Right renal cortex interstitium (tissue), 3 donors: Measurements from ENCODE around the gene HARBI1. TPM values are rescaled to one million over a fixed set of nuclear protein-coding genes. Genes with fewer than 3 reads are reported as not detected.

Experiments
- DNase-seq, 3 donors: peaks; one replicate each; pipeline ENCODE4 v3.0.0-alpha.2; 2013; ENCODE audit warnings: low read depth in 3 of 3, low spot score in 2 of 3
- polyA plus RNA-seq, 3 donors: library from polyadenylated mRNA; unstranded; fragments of 120-200 nt; gene quantifications; one replicate each; pipeline ENCODE4 v1.2.1, GENCODE V29; 2013; ENCODE audit not compliant: insufficient read length in 3 of 3

The HARBI1 gene
- polyA plus RNA-seq, 3 donors, result 4.6 to 5.0 (median 4.8) TPM

DNA sequence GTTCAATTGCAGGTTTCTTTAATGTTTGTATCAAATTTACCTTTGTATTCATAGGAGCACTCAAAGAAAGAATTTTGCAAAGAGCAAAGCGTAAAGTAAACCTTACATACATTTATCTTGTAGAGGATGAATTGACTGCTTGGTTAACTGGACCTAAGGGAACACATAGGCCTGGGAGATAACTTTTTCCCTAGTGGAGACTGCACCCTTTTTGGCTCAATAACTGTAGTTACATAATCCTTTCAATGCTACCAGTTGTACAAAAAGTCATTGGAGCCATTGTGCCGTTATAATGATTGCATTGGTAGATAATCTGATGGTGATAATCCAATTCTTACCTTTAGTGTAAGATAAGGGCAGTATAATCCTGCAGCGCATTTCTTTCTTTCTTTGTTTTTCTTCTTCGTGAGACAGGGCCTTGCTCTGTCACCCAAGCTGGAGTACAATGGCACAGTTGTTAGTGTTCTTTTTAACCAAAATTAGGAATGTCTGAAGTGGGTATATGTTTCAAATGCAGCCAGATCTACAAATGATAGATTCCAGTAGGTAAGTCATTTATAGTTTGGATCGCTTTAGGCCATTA lies 18.6 kb upstream of the HARBI1 start:
- DNase-seq, result no peak

DNA sequence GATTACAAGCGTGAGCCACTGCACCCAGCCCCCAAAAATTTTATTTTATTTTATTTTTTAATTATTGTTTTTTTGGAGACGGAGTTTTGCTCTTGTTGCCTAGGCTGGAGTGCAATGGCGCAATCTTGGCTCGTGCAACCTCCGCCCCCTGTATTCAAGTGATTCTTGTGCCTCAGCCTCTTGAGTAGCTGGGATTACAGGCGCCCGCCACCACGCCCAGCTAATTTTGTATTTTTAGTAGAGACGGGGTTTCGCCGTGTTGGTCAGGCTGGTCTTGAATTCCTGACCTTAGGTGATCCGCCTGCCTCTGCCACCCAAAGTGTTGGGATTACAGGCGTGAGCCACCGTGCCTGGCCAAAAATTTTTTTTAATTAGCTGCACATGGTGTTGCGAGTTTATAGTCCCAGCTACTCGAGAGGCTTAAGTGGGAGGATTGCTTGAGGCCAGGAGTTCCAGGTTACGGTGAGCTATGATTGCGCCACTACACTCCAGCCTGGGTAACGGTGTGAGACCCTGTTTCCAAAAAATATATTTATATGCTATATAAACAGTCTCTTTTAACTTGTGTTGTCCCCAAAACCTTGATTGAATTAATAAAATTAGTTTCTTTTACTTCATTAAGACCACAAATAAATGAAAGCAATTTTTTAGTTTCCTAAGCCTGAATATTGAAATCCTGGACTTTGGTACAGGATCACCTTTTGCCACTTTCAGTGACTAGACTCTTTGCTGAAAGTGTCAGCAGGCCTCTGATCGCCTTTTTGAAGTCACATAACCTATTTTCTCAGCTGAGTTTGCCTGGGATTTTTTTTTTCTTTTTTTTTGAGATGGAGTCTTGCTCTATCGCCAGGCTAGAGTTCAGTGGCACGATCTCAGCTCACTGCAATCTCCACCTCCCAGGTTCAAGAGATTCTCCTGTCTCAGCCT lies 16.5 kb upstream of the HARBI1 start:
- no peak for DNase-seq

GRCh38 chr11:46632502-46632901 lies 15.5 kb upstream of the HARBI1 start:
- DNase-seq, result no peak

- DNase-seq, result no peak
Measured at GRCh38 chr11:46631676-46632075, 14.6 kb upstream of the HARBI1 start.

- DNase-seq, result no peak
Measured at GRCh38 chr11:46630237-46630636, 13.2 kb upstream of the HARBI1 start.

- DNase-seq, result no peak
Measured at GRCh38 chr11:46628961-46629360, 11.9 kb upstream of the HARBI1 start.

DNA sequence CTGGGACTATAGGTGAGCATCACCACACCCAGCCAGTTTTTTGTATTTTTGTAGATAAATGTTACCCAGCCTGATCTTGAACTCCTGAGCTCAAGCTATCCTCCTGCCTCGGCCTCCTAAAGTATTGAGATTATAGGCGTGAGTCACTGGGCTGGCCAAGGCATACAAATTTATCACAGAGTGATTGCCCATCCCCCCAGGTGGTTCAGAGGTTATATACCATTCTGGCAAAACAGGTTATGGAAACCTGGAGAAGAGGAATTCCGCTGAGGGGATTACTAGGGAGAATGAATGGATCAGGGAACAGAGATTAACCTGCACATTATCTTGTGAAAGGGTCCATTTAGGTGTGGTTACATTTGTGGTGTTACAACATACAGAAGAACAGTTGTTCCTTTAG lies 8.4 kb upstream of the HARBI1 start:
- DNase-seq, result no peak

DNA sequence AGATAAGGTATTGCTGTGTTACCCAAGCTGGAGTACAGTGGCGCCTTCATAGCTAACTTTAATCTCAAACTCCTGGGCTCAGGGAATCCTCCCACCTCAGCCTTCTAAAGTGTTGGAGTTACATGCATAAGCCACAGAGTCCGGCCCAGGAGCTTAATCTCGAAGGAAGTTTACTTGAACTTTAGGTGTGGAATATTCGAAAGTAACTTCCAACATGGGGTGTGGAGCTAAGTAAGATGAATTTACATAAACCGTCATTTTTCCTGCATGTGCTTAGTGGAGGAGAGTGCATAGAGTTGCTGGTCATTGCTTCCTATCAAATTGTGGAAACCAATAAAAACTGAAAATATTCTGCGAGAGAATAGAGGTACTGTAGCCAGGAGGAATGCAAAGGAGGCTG lies 1.8 kb upstream of the HARBI1 start:
- DNase-seq, result no peak

GRCh38 chr11:46617972-46618314 lies 916 bp upstream of the HARBI1 start:
- DNase-seq, result no peak

GRCh38 chr11:46616551-46617133 lies 385 bp downstream of the HARBI1 start:
- DNase-seq, result no peak

DNA sequence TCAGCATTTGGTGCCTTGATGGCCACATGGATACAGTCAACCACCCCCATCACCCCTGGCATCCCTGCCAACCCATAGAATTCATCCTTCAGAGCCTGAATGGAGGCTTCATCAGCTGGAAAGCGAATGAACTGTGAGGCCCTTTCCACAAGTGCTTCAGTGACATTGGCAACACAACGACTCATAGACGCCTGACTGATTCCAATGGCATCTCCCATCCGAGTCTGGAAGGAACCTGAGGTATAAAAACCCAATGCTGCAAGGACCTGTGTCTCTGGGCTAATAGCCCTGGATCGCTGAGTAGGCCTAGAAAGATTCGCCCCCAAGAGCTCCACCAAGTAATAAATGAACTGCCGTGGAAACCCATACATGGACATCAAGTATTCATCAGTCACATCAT lies 1.3 kb downstream of the HARBI1 start:
- DNase-seq, result no peak

DNA sequence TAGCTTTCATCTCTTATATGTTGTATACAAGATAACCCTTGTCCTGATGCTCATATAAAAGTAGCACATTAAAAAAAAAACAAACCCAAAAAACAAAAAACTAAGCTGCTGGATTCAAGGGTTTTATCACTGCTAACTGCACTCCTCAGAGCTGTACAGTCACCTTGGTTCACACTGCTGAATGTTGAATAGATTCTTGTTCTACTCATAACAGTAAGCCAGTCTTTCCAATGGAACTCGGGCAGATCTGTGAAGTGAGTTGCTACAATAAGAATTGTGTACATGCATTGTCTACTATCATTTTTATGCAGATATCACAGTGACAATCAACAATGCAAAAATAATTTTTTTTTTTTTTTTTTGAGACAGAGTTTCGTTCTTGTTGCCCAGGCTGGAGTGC lies 4.7 kb downstream of the HARBI1 start:
- no peak for DNase-seq

DNA sequence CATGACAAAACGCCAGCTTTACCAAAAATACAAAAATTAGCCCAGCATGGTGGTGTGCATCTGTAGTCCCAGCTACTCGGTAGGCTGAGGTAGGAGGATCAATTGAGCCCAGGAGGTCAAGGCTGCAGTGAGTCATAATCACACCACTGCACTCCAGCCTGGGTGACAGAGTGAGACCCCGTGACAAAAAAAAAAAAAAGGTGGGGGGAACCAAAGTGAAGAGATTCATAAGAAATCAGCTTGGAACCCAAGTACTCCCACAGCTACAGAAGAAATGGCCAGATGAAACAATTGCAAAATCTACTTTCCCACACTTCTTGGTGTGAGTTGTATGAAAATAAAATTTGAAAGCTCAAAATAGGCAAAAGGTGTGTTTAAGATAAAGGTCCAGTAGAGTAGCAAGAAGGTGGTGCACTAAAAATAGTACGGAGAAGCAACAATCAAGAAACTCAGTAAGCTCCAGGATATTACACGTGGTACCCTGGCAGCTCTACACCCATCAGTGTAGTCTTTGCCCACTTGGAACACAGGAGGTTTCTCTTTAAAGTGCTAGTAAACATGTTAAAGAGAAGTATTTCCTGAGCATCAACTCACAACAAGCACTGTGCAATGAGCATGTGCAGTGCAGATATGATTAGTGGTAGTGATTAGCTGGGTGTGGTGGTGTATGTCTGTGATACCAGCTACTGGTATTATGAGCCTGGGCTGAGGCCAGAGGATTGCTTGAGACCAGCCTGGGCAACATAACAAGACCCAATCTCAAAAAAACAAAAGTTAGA lies 5.3 kb downstream of the HARBI1 start:
- no peak for DNase-seq

DNA sequence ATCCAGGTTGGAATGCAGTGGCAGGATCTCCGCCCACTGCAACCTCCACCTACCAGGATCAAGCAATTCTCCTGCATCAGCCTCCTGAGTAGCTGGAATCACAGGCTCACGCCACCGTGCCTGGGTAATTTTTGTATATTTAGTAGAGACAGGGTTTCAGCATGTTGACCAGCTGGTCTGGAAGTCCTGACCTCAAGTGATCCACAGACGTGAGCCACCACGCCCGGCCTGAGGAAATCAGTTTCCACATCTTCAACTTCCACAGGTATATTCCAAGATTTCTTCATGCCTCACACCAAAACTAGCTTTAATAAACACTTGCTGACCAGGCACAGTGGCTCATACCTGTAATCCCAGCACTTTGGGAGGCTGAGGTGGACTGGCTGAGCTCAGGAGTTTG lies 7.6 kb downstream of the HARBI1 start:
- no peak for DNase-seq

DNA sequence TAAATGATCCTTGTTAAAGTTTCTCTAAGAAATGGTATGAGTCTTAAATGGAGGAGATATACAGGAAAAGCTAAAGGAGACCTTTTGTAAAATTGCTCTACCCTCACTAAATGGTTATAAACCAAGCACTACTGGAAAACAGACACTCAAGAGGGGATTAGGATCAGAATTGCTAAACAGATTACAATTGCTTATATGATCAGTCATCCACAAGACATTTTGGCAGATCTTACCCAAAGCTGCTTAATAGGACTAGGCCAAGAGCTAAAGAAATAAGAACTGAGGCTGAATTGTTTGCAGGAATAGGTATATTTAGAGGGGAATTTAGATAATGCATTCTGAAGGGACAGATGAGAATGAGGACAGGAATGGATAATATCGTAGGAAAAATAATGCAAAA lies 9.5 kb downstream of the HARBI1 start:
- no peak for DNase-seq

GRCh38 chr11:46604796-46605195 lies 12.2 kb downstream of the HARBI1 start:
- DNase-seq, result no peak

- no peak for DNase-seq
Measured at GRCh38 chr11:46603704-46604308, 13.2 kb downstream of the HARBI1 start.

GRCh38 chr11:46601129-46601528 lies 15.9 kb downstream of the HARBI1 start:
- no peak for DNase-seq

DNA sequence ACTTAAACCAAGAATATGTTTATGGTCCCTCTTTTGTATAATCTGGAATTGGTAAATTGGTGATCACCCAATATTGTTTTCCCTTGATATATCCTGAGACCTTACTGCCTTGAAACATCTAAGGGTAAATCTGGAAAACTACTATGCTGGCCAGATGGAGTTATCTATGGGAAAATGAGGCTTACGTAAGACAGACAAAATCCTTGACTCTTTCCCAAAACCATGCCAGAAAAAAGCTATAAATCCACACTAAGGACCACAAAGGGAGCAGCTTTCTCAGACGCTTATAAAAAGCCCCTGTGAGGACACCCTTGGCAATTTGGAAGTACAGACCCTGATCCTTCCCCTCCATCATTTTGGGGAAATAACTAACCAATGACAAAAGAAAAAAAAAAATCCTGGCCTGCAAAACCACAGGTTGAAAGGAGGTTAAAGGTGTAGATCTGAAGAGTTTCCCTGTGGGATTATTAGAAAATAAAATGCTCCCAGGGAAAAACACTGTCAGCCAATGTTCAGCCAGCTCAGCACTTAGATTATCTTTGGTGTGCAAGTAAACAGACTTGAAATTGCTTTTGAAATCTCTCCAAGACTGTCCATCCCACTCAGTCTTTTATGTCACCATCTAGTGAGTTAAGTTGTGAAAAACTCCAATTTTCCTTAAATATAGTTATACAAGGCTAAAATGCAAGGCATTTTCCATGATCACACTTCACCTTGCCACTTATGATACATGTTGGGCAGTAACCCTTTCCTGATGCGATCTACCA lies 16.6 kb downstream of the HARBI1 start:
- no peak for DNase-seq
